NCI-H2081 (cell line): ENCODE data around the gene CCDC68.

Source experiments
- DNase-seq, 2 experiments: peaks; one replicate each; lab custom pipeline; 2025; lab: John Stamatoyannopoulos, UW

CCDC68 gene

GRCh38 chr18:54961016-54961423 is 1.8 kb upstream of the CCDC68 start:
- DNase-seq, result no peak

GRCh38 chr18:54960197-54960596 is 936 bp upstream of the CCDC68 start:
- DNase-seq, result no peak

GRCh38 chr18:54957996-54958395 is 1.3 kb downstream of the CCDC68 start:
- no peak for DNase-seq

GRCh38 chr18:54957296-54957832 is 1.9 kb downstream of the CCDC68 start:
- no peak for DNase-seq

GRCh38 chr18:54956506-54956905 is 2.8 kb downstream of the CCDC68 start:
- no peak for DNase-seq

GRCh38 chr18:54952026-54952425 is 7.2 kb downstream of the CCDC68 start:
- no peak for DNase-seq

GRCh38 chr18:54950221-54950620 is 9.0 kb downstream of the CCDC68 start:
- peak in 1 of 2 experiments; percentile 23 for DNase-seq

GRCh38 chr18:54949588-54949987 is 9.7 kb downstream of the CCDC68 start:
- no peak for DNase-seq

- DNase-seq, result peak in 1 of 2 experiments; percentile 11
Observed at GRCh38 chr18:54948350-54948837, 10.9 kb downstream of the CCDC68 start.

- peak in 1 of 2 experiments; percentile 3 for DNase-seq
Observed at GRCh38 chr18:54947091-54947490, 12.2 kb downstream of the CCDC68 start.

GRCh38 chr18:54946149-54946581 is 13.1 kb downstream of the CCDC68 start:
- DNase-seq, result no peak

- no peak for DNase-seq
Observed at GRCh38 chr18:54945576-54946125, 13.6 kb downstream of the CCDC68 start.

GRCh38 chr18:54942569-54942968 is 16.7 kb downstream of the CCDC68 start:
- no peak for DNase-seq

GRCh38 chr18:54942144-54942543 is 17.1 kb downstream of the CCDC68 start:
- DNase-seq, result no peak

- DNase-seq, result no peak
Observed at GRCh38 chr18:54939361-54939917, 19.8 kb downstream of the CCDC68 start.

GRCh38 chr18:54938506-54938905 is 20.8 kb downstream of the CCDC68 start:
- no peak for DNase-seq

- DNase-seq, result no peak
Observed at GRCh38 chr18:54932472-54932871, 26.8 kb downstream of the CCDC68 start.

GRCh38 chr18:54931152-54931551 is 28.1 kb downstream of the CCDC68 start:
- no peak for DNase-seq

- no peak for DNase-seq
Observed at GRCh38 chr18:54928236-54928635, 31.0 kb downstream of the CCDC68 start.

- DNase-seq, result no peak
Observed at GRCh38 chr18:54926593-54927325, 32.5 kb downstream of the CCDC68 start.

- no peak for DNase-seq
Observed at GRCh38 chr18:54924948-54925347, 34.3 kb downstream of the CCDC68 start.

GRCh38 chr18:54923339-54923956 is 35.8 kb downstream of the CCDC68 start:
- no peak for DNase-seq

- no peak for DNase-seq
Observed at GRCh38 chr18:54919412-54919811, 39.8 kb downstream of the CCDC68 start.
